Stimulated activated CD4-positive, alpha-beta T cell treated with anti-CD3 and anti-CD28 coated beads, Interleukin-15, amount 100 ng/mL, for 1 hour (primary cell): ENCODE measurements around the gene CA12.
"Not testable (repeated sequence)": the region's sequence is repeated elsewhere in the genome, so short reads cannot be mapped to it uniquely, and the experiment has no call there.

Source experiments
- DNase-seq, 2 donors: peaks; one replicate each; pipeline ENCODE4 v3.0.0-alpha.2; 2020; ENCODE audit warnings: low read depth in 1 of 2, low spot score in 1 of 2

Gene CA12

GRCh38 chr15:63339006-63339766 is 42.5 kb downstream of the CA12 start:
- DNase-seq, result no peak

GRCh38 chr15:63338170-63338569 is 43.5 kb downstream of the CA12 start:
- no peak for DNase-seq

- DNase-seq, result no peak
Measured at GRCh38 chr15:63337046-63337445, 44.6 kb downstream of the CA12 start.

DNA sequence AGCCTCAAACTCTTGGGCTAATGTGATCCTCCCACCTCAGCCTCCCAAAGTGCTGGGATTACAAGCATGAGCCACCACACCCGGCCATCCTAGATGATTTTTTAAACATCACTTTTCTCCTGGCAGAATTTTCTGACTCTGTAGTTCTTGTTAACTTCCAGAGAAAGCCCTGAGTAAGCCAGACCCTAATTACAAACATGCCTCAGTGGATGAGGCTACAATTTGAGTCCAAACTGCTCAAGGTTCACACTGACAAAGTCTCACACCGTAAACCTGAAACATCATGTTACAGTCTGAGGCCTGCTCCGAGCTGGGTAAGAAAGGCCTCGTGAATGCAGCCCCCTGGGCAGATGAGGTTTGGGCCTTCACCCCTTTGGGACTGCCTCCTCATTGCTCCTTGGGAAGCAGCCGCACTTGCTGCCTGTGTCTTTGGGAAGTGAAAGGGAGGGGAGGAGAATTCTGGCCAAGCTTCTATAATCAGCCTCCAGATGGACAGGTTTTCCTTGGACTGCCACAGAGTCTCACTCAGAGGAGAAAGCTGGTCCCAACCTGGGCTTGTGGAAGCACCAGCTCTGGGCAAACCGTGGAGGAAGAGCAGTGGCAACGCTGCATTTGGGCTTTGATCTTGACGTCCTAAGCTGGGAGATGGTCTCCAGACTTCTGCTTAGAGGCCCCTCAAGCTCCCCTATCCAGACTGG is 46.0 kb downstream of the CA12 start:
- no peak for DNase-seq

DNA sequence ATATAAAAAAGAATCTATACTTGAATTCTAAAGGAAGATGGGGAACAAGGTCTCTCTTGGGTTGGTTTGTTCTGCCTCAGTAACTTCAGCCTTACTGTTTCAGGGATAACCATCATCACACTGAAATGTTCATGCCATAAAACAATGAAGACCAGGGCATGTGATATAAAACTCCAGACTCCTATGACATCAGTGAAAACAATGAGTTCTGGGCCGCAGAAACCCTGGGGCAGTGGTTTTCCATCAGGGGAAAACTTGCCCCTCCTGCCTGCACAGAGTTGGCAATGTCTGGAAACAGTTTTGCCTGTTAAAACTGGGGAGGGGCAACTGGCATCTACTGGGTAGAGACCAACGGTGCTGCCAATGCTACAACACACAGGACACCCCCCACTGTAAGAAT is 46.8 kb downstream of the CA12 start:
- DNase-seq, result no peak

DNA sequence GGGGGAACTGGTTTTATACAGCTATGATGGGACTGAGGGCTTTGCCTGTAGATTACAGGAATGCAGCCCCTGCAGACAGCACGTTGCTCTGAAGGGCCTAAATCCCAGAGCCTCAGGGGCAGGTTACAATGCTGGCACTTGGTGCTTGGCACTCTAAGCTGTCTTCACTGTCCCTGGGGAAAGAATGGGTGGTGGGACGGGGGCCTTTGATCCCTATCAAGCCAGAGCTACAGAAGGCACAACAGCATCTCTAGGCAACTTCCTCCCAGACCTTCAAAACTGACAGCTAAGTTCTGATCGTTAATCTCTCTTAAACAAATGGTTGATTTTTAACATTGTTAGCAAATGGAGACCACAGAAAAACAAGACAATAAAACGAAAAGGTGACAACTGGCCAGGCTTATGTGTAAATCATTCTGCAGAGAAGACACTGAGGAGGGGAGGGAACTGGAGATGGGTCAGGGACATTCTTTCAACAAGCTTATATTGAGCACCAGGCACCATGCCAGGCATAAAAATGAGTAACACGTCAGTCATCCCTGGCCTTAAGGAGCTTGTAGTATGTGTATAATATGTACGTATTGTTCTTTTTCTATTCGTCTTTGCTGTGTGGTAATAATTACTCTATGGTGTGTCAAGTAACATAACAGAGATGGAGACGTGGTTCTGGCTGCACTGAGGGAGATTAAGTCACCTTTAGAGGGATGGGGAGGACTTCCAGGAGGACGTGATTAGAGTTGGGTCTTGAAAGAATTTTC is 49.1 kb downstream of the CA12 start:
- DNase-seq, result no peak

DNA sequence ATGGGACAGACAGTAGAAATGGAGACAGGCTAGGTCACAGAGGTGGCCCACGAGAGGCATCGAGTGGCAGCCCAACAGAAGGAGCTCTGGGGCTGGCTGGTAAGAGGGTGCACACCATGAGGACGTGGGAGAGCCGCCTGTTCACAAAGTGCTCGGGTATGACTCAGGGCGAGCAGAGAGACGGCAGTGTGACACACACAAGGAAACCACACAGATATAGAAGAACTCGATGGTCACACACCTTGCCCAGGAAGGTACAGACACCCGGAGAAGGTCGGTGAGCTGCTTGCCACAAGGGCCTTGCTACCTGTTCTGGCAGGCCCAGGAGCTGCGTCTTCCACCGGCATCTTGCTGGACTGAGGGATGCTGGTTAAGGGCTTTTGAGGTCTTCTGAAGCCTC is 50.2 kb downstream of the CA12 start:
- no peak for DNase-seq

DNA sequence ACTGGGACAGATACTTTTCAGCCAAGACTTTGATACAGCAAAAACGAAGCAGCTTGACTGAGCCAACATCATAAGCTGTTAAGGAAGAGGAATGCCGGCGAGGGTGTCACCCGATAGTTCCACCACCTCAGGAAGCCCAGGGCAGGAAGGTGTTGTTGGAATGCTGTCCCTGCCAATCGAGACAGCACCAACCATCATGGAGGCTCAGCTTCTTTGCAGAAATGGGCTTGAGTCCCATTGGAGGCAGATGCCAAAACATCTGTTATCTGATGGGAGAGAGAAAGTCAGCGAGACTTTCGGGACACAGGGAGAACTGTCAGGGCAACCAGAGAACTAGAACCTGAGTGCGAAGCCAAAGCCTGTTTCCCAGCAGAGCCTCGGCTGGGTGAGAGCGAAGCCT is 50.7 kb downstream of the CA12 start:
- no peak for DNase-seq

- DNase-seq, result no peak
Measured at GRCh38 chr15:63329567-63330350, 51.9 kb downstream of the CA12 start.

GRCh38 chr15:63327648-63328421 is 53.8 kb downstream of the CA12 start:
- no peak for DNase-seq

GRCh38 chr15:63324770-63325169 is 56.9 kb downstream of the CA12 start:
- no peak for DNase-seq

GRCh38 chr15:63323798-63324563 is 57.7 kb downstream of the CA12 start:
- DNase-seq, result no peak

DNA sequence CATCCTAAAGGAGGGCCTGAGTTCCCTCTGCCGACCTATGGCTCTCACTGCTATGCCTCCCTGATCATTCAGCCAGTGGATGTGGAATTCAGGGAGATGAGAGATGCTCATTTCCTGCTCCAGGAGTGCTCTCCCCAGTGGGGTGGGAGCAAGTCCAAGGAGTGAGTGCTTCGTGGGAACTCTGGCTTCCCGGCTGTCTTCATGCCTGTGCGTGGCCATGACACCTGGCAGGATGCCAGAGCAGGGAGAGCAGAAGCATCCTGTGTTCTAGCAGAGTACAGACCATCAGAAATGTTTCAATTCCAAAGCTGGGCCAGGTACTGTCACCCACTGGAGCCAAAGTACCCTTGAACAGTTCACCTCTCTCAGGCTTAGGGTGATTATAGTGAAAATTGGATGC is 59.1 kb downstream of the CA12 start:
- DNase-seq, result no peak

DNA sequence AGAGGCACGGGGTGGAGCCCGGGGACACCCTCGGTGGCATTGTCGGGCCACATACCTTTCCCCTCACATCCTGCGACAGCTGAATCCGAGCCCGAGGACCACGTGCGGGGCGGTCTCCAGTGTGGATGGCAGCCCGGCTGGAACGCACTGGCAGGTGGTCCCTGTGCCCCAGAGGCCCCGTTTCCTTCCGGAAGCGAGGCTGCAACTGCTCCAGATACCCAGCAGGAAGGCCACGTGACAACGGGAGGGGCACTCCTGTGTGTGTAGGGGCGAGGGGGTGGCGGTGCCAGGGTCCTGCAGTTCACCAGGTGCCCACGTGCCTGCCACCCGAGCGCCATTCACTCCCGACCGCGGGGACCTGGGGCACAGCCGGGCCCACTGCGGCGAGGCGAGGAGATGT is 60.2 kb downstream of the CA12 start:
- no peak for DNase-seq

- not testable (repeated sequence) for DNase-seq
Measured at GRCh38 chr15:63320981-63321380, 60.7 kb downstream of the CA12 start.

DNA sequence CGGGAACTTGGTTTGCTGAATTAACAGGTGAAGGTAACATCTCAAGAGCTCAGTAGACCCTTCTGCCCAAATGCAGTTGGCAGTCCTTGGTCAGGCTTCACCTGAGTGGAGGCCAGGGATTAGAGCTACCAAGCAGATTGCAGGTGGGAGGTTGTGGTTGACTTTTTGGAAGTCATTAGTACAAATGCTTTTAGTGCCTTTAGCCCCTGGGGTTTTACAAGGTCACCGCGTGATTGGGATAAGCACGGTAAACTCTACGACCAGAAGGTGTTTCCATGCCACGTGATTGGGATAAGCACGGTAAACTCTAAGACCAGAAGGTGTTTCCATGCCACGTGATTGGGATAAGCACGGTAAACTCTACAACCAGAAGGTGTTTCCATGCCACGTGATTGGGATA is 61.2 kb downstream of the CA12 start:
- not testable (repeated sequence) for DNase-seq

- no peak for DNase-seq
Measured at GRCh38 chr15:63319065-63319464, 62.6 kb downstream of the CA12 start.

GRCh38 chr15:63318344-63318743 is 63.3 kb downstream of the CA12 start:
- DNase-seq, result no peak

DNA sequence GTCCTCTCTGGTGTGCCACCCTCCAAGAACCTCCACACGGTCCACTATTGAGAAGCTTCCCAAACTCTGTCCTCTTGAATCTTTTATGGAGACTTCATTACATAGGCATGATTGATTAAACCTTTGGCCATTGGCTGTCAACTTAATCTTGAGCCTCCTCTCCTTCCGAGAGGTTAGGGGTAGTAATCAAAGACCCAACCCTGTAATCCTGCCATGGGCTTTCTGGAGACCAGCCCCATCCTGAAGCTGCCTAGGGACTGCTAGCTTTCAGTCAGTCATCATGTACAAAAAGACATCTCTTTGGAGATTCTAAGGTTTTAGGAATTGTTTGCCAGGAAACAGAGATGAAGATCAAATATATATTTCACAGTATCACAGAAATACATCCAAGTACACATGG is 67.2 kb downstream of the CA12 start:
- DNase-seq, result no peak

DNA sequence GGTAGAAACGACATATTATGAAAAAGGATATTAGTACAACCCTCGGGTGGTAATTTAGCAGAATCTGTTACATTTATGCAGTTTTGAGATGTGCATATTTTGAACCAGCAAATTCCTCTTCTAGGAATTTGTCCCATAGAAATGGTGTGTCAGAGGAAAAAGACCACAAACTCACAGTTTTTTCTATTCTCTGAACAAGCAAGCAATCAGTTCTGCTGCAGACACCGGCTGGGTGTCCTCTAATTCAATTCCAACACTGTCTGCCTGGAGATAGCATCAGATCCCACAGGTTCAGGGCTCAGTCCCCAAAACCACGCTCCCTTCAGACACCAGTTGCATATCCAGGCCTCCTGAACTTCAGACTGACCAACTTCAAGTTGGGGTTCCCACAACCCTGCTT is 67.8 kb downstream of the CA12 start:
- DNase-seq, result no peak
